ENCODE measurements around the gene ACOXL.

The ACOXL gene

DNA sequence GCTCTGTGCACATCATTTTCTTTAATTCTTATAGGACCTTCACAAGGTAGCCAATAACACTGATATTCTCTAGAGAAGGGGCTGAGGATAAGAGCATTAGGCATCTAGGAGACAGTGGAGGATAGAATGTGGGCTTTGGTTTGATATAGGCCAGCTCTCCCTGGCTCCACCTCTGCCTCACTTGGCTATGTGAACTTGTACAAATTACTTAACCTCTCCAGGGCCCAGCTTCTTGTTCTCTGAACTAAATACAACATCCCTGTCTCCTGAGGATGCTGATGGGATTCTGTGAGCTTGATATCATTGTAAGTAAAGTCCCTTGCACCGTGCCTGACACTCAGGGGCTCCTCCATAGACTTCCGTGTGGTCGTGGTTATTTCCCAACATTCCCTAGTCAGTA is 87.3 kb downstream of the ACOXL start:
- TF ChIP-seq, protein P1, sequence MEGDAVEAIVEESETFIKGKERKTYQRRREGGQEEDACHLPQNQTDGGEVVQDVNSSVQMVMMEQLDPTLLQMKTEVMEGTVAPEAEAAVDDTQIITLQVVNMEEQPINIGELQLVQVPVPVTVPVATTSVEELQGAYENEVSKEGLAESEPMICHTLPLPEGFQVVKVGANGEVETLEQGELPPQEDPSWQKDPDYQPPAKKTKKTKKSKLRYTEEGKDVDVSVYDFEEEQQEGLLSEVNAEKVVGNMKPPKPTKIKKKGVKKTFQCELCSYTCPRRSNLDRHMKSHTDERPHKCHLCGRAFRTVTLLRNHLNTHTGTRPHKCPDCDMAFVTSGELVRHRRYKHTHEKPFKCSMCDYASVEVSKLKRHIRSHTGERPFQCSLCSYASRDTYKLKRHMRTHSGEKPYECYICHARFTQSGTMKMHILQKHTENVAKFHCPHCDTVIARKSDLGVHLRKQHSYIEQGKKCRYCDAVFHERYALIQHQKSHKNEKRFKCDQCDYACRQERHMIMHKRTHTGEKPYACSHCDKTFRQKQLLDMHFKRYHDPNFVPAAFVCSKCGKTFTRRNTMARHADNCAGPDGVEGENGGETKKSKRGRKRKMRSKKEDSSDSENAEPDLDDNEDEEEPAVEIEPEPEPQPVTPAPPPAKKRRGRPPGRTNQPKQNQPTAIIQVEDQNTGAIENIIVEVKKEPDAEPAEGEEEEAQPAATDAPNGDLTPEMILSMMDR (IDR thresholded peaks at IDR 0.05; ENCODE audit: low read depth, low read length), result no peak
- no peak overlapping the region for H3K4me3 ChIP-seq (ENCODE audit: low read depth, low read length)

DNA sequence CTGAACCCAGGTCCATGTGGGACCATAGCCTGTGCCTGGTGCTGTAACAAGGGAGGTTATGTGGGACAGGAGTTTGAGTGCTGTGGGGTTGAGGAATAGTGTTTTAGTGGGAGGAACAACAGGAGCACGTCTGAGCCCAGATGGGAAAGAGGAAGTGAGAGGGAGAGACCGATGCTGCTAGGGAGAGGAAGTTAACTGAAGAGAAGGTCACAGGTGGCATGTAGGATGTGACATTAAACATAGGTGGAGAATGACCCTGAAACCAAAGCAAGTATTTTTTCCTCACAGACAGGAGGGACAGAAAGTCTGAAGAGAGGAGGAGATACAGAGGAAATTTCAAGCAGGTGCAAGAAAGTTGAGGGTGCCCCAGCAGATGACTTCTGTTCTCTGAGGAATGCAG is 87.8 kb downstream of the ACOXL start:
- H3K4me3 ChIP-seq (ENCODE audit: low read depth, low read length), result no peak overlapping the region
- TF ChIP-seq, protein P1 (IDR thresholded peaks at IDR 0.05; ENCODE audit: low read depth, low read length), result no peak

DNA sequence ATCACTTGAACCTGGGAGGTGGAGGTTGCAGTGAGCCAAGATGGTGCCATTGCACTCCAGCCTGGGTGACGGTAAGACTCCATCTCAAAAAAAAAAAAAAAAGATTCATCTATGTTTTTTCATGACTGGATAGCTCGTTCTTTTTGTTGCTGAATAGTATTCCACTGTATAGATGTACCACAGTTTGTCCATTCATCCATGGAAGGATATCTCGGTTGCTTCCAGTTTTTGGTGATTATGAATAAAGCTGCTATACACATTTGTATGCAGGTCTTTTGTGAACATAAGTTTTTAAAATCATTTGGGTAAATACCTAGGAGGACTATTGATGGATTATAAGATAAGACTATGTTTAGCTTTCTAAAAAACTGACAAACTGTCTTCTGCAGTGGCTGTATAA is 90.8 kb downstream of the ACOXL start:
- H3K4me3 ChIP-seq (ENCODE audit: low read depth, low read length), result no peak overlapping the region
- TF ChIP-seq, protein P1 (IDR thresholded peaks at IDR 0.05; ENCODE audit: low read depth, low read length), result no peak

DNA sequence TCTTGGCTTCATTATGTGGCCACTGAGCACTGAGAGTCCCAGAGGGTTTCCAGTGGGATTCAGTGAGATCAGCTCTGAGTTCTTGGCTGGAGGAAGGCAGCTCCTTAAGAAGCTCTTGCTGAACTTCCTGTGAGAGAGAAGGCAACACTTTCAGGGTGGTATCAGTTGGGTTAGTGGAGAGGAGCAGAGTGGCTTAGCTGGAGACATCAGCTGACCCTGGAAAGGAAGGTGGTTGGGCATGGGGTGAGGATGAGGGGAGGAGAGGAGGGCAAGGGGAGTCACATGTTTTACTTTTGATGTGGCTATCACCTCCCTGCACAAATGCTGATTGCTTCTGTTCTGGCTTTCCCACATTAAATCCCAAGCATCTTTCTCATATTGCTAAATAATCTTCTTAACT is 95.1 kb downstream of the ACOXL start:
- no peak overlapping the region for H3K4me3 ChIP-seq (ENCODE audit: low read depth, low read length)
- TF ChIP-seq, protein P1 (IDR thresholded peaks at IDR 0.05; ENCODE audit: low read depth, low read length), result no peak

DNA sequence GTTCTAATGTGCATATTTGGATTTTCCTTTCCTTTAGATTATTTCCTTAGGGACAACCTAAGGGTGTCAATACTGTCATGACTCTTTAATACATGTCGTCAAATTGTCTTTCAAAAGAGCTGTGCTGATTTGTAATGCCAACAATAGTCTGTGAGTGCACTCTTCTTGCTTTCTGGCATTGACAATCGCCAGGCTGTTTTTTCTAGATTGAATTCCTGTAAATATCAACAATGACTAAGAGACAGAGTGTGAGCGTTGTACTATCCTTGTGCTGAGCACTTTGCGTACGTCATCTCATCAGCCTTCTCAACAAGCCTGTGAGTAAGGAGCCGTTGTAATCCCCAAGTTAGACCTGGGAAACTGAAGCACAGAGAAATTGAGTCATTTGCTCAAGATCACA is 96.0 kb downstream of the ACOXL start:
- TF ChIP-seq, protein P1 (IDR thresholded peaks at IDR 0.05; ENCODE audit: low read depth, low read length), result no peak
- no peak overlapping the region for H3K4me3 ChIP-seq (ENCODE audit: low read depth, low read length)

DNA sequence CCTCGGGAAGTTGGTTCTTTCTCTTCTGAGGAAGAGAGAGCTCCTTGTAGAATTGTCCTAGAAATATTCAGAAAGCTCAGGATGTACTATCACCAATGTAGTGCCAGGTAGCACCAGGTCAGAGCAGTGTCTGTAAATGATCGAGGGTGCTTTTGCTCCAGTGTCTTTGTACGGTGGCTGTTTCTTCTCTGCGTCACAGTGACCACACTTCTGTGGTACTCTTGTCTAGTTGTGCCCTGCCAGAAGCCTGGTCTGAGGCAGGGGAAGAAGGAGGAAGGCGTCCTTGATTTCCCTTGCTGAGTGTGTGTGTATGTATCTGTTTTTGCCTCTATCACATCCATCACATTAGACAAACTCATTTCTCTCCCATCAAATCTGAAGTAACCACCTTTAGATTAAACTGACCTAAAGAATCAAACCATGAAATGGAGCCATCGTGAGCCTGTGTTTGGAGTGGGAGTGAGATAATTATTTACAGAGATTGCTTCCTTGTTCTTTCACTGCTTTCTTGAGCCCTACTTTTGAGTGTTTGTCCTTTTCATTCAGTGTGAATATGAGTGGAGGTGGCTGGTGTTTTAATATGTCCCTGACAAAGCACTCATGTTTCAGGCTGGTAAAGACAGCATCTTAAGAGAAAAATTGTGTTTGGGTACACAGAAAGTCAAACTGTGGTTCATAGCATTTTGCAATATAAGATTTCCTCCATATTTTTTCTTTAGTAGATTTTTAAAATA is 97.2 kb downstream of the ACOXL start:
- H3K4me3 ChIP-seq (ENCODE audit: low read depth, low read length), result no peak overlapping the region
- TF ChIP-seq, protein P1 (IDR thresholded peaks at IDR 0.05; ENCODE audit: low read depth, low read length), result no peak

DNA sequence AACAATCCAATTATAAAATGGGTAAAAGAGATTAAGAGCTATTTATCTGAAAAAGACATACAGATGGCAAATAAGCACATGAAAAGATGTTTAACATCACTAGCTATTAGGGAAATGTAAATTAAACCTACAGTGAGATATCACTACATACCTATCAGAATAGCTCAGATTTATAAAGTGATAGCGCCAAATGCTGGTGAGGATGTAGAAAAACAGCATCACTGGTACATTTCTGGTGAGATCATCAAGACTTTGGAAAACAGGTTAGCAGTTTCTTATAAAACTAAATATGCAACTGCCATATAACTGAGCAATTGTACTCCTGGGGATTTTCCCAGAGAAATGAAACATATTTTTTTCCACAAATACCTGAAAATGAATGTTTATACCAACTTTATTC is 100.4 kb downstream of the ACOXL start:
- TF ChIP-seq, protein P1 (IDR thresholded peaks at IDR 0.05; ENCODE audit: low read depth, low read length), result no peak

More for the DNA sequence above, 100.4 kb downstream of the ACOXL start:
- no peak overlapping the region for H3K4me3 ChIP-seq (ENCODE audit: low read depth, low read length)

Measured in WI38 (cell line).